Smooth muscle cell (in vitro differentiated cells): Measurements from ENCODE around the gene PLCB1. TPM values are rescaled to one million over a fixed set of nuclear protein-coding genes. Genes with fewer than 3 reads are reported as not detected.

Source experiments
- DNase-seq: peaks from one replicate; lab custom pipeline; 2025; ENCODE audit not compliant: unreplicated experiment; lab: John Stamatoyannopoulos, UW
- H2AFZ ChIP-seq: fragments of 200-600 bp; sonication (generic); 2 replicates; pipeline ENCODE4 v1.6.0; 2016; ENCODE audit warnings: antibody characterized with exemption, low read depth, mild to moderate bottlenecking
- H3F3A ChIP-seq: fragments of 200-600 bp; sonication (generic); 2 replicates; pipeline ENCODE4 v1.6.0; 2017; ENCODE audit warnings: antibody characterized with exemption, low read depth
- H3K27ac ChIP-seq: fragments of 200-600 bp; sonication (generic); 2 replicates; pipeline ENCODE4 v1.5.1; 2016; ENCODE audit warnings: low read depth, mild to moderate bottlenecking
- H3K27me3 ChIP-seq: fragments of 200-600 bp; sonication (generic); 2 replicates; pipeline ENCODE4 v1.6.1; 2016; ENCODE audit warnings: low read depth, mild to moderate bottlenecking
- H3K36me3 ChIP-seq: fragments of 200-600 bp; sonication (generic); 2 replicates; pipeline ENCODE4 v1.5.1; 2016; ENCODE audit warnings: low read depth
- H3K4me1 ChIP-seq: fragments of 200-600 bp; sonication (generic); 2 replicates; pipeline ENCODE4 v1.5.1; 2016; ENCODE audit warnings: low read depth
- H3K4me2 ChIP-seq: fragments of 200-600 bp; sonication (generic); 2 replicates; pipeline ENCODE4 v1.6.0; 2016; ENCODE audit warnings: mild to moderate bottlenecking
- H3K4me3 ChIP-seq: fragments of 200-600 bp; sonication (generic); 2 replicates; pipeline ENCODE4 v1.5.1; 2016; ENCODE audit warnings: mild to moderate bottlenecking
- H3K79me2 ChIP-seq: fragments of 200-600 bp; sonication (generic); 2 replicates; pipeline ENCODE4 v1.6.0; 2016; ENCODE audit warnings: low read depth, mild to moderate bottlenecking
- H3K9ac ChIP-seq: fragments of 200-600 bp; sonication (generic); 2 replicates; pipeline ENCODE4 v1.6.0; 2016; ENCODE audit warnings: low read depth
- H3K9me3 ChIP-seq: fragments of 200-600 bp; sonication (generic); replicated peaks from 2 replicates; pipeline ENCODE4 v1.5.1; 2016; ENCODE audit warnings: low read depth
- H4K20me1 ChIP-seq: fragments of 200-600 bp; sonication (generic); 2 replicates; pipeline ENCODE4 v1.6.0; 2016; ENCODE audit warnings: low read depth
- CTCF ChIP-seq: fragments of 200-600 bp; sonication (generic); IDR thresholded peaks from 2 replicates; pipeline ENCODE4 v1.5.1; 2017; ENCODE audit warnings: borderline replicate concordance, mild to moderate bottlenecking, antibody characterized with exemption; ENCODE audit not compliant: insufficient read depth, poor library complexity, severe bottlenecking
- WGBS: methylation state at CpG from one replicate; pipeline ENCODE4 v1.1.7; 2016; ENCODE audit warnings: low lambda C conversion rate; 5-methylcytosine and 5-hydroxymethylcytosine counted together
- polyA plus RNA-seq: library from polyadenylated mRNA; unstranded; fragments of >200 nt; fragmentation: Nextera tagmentation; extraction: Ambion mirVana; gene quantifications from 2 replicates; pipeline ENCODE4 v1.2.1, GENCODE V29; 2016
- total RNA-seq: library from RNA; depleted of rRNA; stranded (reverse); fragments of >200 nt; gene quantifications from 2 replicates; pipeline ENCODE4 v1.2.3, GENCODE V29; 2014

PLCB1 gene
- total and polyA plus RNA-seq, 2 experiments from 2014 or later = 4.7 to 25.3 TPM

GRCh38 chr20:8473459-8473858, 341.4 kb downstream of the PLCB1 start:
- no peaks in the 10 kb centered on the region for H3F3A ChIP-seq
- no peak for TF ChIP-seq CTCF
- H3K27me3 ChIP-seq = no peaks in the 10 kb centered on the region
- H3K9me3 ChIP-seq = no peaks in the 10 kb centered on the region
- DNase-seq = no peak
- H3K36me3 ChIP-seq = no peaks in the 10 kb centered on the region
- no peak overlapping the region for H2AFZ ChIP-seq
- no peaks in the 10 kb centered on the region for H3K4me1 ChIP-seq
- no peak overlapping the region for H3K4me2 ChIP-seq
- no peak overlapping the region for H3K9ac ChIP-seq
- no peak overlapping the region for H3K27ac ChIP-seq
- no peaks in the 10 kb centered on the region for H4K20me1 ChIP-seq
- WGBS = 76% methylated on average over 1 of the region's 1 CpG
- H3K79me2 ChIP-seq = no peaks in the 10 kb centered on the region
- H3K4me3 ChIP-seq = no peak overlapping the region

DNA sequence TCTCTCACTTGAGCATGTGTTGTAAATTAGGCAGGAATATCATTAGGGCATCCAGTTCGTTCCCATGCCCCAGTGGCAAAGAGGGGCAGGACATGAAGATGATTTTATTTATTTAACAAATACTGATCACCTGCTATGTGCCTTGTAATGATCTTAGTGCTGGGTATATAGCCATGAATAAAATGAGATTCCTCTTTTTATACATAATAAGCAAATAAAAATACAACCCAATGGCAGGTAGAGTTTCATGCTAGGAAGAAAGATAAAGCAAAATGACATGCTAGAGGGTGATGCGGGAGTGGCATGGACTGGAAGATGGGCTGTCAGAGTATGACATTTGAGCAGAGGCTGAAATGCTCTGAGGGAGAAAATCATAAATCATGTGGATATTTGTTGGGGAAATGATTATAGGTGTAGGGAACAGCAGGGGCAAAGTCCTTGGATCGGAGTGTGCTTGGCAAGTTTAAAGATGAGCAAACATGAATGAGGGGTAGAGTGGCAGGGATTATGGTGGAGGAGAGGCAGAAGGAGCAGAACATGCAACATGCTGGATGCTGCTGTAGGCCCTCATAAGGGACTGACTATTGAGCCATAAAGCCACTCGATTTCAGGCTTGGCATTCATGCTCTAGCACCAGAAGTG, 342.1 kb downstream of the PLCB1 start:
- no peak for DNase-seq
- no peaks in the 10 kb centered on the region for H4K20me1 ChIP-seq
- H3K27ac ChIP-seq = no peak overlapping the region
- H3K4me1 ChIP-seq = no peaks in the 10 kb centered on the region
- no peaks in the 10 kb centered on the region for H3K36me3 ChIP-seq
- H3K9ac ChIP-seq = no peak overlapping the region
- no peaks in the 10 kb centered on the region for H3F3A ChIP-seq
- H3K79me2 ChIP-seq = no peaks in the 10 kb centered on the region
- no peak overlapping the region for H3K4me2 ChIP-seq
- no peak overlapping the region for H3K4me3 ChIP-seq
- H3K9me3 ChIP-seq = no peaks in the 10 kb centered on the region
- H2AFZ ChIP-seq = no peak overlapping the region
- WGBS = 90% methylated on average over 4 of the region's 4 CpGs
- TF ChIP-seq CTCF = no peak
- H3K27me3 ChIP-seq = no peaks in the 10 kb centered on the region

DNA sequence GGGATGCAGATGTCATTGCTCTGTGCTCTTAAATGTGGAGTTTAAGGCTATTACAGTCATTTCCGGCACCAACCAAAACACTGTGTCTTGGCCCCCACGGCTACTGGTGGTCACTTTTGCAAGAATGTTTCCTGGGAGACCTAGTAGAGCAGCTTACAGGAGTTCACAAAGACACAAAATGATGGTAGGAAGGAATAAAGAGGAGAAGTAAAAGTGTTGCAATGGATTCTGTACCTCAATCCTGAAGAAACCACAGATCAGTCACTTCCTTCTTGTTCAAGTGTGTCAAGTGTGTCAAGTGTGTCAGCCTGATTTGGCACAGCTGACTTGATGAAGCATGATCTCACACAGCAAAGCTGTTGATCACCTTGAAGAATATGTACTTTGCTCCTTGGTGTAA, 344.0 kb downstream of the PLCB1 start:
- H3K4me1 ChIP-seq = no peaks in the 10 kb centered on the region
- H3K9me3 ChIP-seq = no peaks in the 10 kb centered on the region
- WGBS = 82% methylated on average over 2 of the region's 2 CpGs
- no peaks in the 10 kb centered on the region for H3K79me2 ChIP-seq
- no peak overlapping the region for H3K4me3 ChIP-seq
- no peaks in the 10 kb centered on the region for H3K36me3 ChIP-seq
- no peaks in the 10 kb centered on the region for H3F3A ChIP-seq
- H4K20me1 ChIP-seq = no peaks in the 10 kb centered on the region
- H3K27me3 ChIP-seq = no peaks in the 10 kb centered on the region
- no peak overlapping the region for H3K9ac ChIP-seq
- H2AFZ ChIP-seq = no peak overlapping the region
- DNase-seq = no peak
- H3K27ac ChIP-seq = no peak overlapping the region
- H3K4me2 ChIP-seq = no peak overlapping the region
- no peak for TF ChIP-seq CTCF

GRCh38 chr20:8480597-8480996, 348.5 kb downstream of the PLCB1 start:
- H4K20me1 ChIP-seq = no peaks in the 10 kb centered on the region
- H3K9me3 ChIP-seq = no peaks in the 10 kb centered on the region
- H3F3A ChIP-seq = no peaks in the 10 kb centered on the region
- TF ChIP-seq CTCF = no peak
- DNase-seq = no peak
- no peak overlapping the region for H2AFZ ChIP-seq
- no peak overlapping the region for H3K9ac ChIP-seq
- H3K36me3 ChIP-seq = no peaks in the 10 kb centered on the region
- H3K4me3 ChIP-seq = no peak overlapping the region
- H3K4me1 ChIP-seq = no peaks in the 10 kb centered on the region
- no peak overlapping the region for H3K27ac ChIP-seq
- no peaks in the 10 kb centered on the region for H3K79me2 ChIP-seq
- H3K4me2 ChIP-seq = no peak overlapping the region
- 95% methylated on average over 6 of the region's 6 CpGs for WGBS
- H3K27me3 ChIP-seq = no peaks in the 10 kb centered on the region
